Fibroblast of lung (primary cell): ENCODE measurements around the gene IFT57. TPM values are rescaled to one million over a fixed set of nuclear protein-coding genes. Genes with fewer than 3 reads are reported as not detected.

Experiments used
- DNase-seq, 2 donors: peaks; one replicate each; pipeline versions ENCODE4 v3.0.0 to v3.0.0-alpha.2; 2010; ENCODE audit warnings: low read depth in 2 of 2
- H2AFZ ChIP-seq: 2 replicates; pipeline ENCODE4 v1.5.1; 2012; ENCODE audit warnings: low read length, control low read depth, inconsistent platforms
- H3K27ac ChIP-seq: 2 replicates; pipeline ENCODE4 v1.5.1; 2011; ENCODE audit warnings: low read length, control low read depth; ENCODE audit not compliant: insufficient read depth
- H3K27me3 ChIP-seq: 2 replicates; pipeline ENCODE4 v1.5.1; 2011; ENCODE audit warnings: mild to moderate bottlenecking, low read length; ENCODE audit not compliant: control insufficient read depth, insufficient read depth
- H3K36me3 ChIP-seq: 2 replicates; pipeline ENCODE4 v1.5.1; 2011; ENCODE audit warnings: low read length; ENCODE audit not compliant: control insufficient read depth, insufficient read depth
- H3K4me1 ChIP-seq: 2 replicates; pipeline ENCODE4 v1.5.1; 2011; ENCODE audit warnings: low read length; ENCODE audit not compliant: control insufficient read depth, insufficient read depth; ENCODE audit errors: extremely low read depth
- H3K4me2 ChIP-seq: 2 replicates; pipeline ENCODE4 v1.5.1; 2011; ENCODE audit warnings: low read length, control low read depth; ENCODE audit not compliant: insufficient read depth; ENCODE audit errors: extremely low read depth
- H3K4me3 ChIP-seq, 4 experiments: fragments of 200-600 bp in 1 of 4; sonication (generic) in 1 of 4; replicated peaks in 1 of 4; 2 replicates each; pipeline ENCODE4 v1.5.1; 2011 to 2016; ENCODE audit warnings: low read length in 4 of 4, low read depth in 3 of 4, mild to moderate bottlenecking in 3 of 4, control low read depth in 2 of 4, inconsistent platforms in 1 of 4, mixed read lengths in 1 of 4; ENCODE audit not compliant: insufficient read depth in 1 of 4; ENCODE audit errors: control extremely low read depth in 1 of 4
- H3K79me2 ChIP-seq: 2 replicates; pipeline ENCODE4 v1.5.1; 2012; ENCODE audit warnings: mild to moderate bottlenecking, low read length, inconsistent platforms; ENCODE audit not compliant: control insufficient read depth, insufficient read depth
- H3K9ac ChIP-seq: 2 replicates; pipeline ENCODE4 v1.5.1; 2011; ENCODE audit warnings: mild to moderate bottlenecking, low read length, control low read depth; ENCODE audit not compliant: insufficient read depth
- H3K9me3 ChIP-seq: 2 replicates; pipeline ENCODE4 v1.5.1; 2012; ENCODE audit warnings: low read depth, low read length; ENCODE audit not compliant: control insufficient read depth, insufficient read depth
- H4K20me1 ChIP-seq: 2 replicates; pipeline ENCODE4 v1.5.1; 2011; ENCODE audit warnings: low read length; ENCODE audit not compliant: control insufficient read depth, insufficient read depth; ENCODE audit errors: extremely low read depth
- CTCF ChIP-seq, 2 donors: IDR thresholded peaks in 1 of 2; conservative IDR thresholded peaks in 1 of 2; 1 replicate in 1 of 2; 2 replicates in 1 of 2; pipeline ENCODE4 v1.5.1; 2011 to 2012; ENCODE audit warnings: low read length in 2 of 2, control low read depth in 1 of 2, inconsistent platforms in 1 of 2, low read depth in 1 of 2, mild to moderate bottlenecking in 1 of 2
- EZH2 ChIP-seq: IDR thresholded peaks from 2 replicates; pipeline ENCODE4 v1.5.1; 2012; ENCODE audit warnings: low read length, control low read depth, mild to moderate bottlenecking; ENCODE audit errors: missing control alignments
- polyA plus RNA-seq, 2 donors: library from polyadenylated mRNA; depleted of rRNA in 1 of 2; stranded (reverse) in 1 of 2; unstranded in 1 of 2; fragments of >200 nt; gene quantifications; 2 replicates each; pipeline ENCODE4 v1.2.1, GENCODE V29; 2011 to 2012; ENCODE audit warnings: missing spikeins in 1 of 2
- total RNA-seq: library from RNA; depleted of rRNA; stranded (reverse); fragments of >200 nt; gene quantifications from 2 replicates; pipeline ENCODE4 v1.2.1, GENCODE V29; 2014

IFT57 gene
- total and polyA plus RNA-seq, 2 donors (not counting 1 experiment from before 2014, with no cell fraction given): 55.5 to 60.3 TPM

GRCh38 chr3:108152274-108152673 lies 70.0 kb downstream of the IFT57 start:
- Histone ChIP-seq H3K36me3 (no peaks in the 10 kb centered on the region), H3K4me2 (no peak overlapping the region), H3K4me1 (peaks cover 2% of the 10 kb centered on the region), H3K9ac (no peak overlapping the region), H3K9me3 (no peaks in the 10 kb centered on the region), H4K20me1 (no peaks in the 10 kb centered on the region), H3K4me3 (no peak overlapping the region), H3K27me3 (no peaks in the 10 kb centered on the region), H2AFZ (no peak overlapping the region), H3K79me2 (no peaks in the 10 kb centered on the region), H3K27ac (no peak overlapping the region)
- no peak for TF ChIP-seq EZH2
- TF ChIP-seq CTCF (conservative IDR thresholded peaks at IDR 0.05 in 1 of 2, IDR thresholded peaks at IDR 0.05 in 1 of 2; ENCODE audit: low read depth in 1 of 2, low read length in 2 of 2): no peak
- no peak for DNase-seq

GRCh38 chr3:108150200-108150599 lies 72.0 kb downstream of the IFT57 start:
- H3K27ac ChIP-seq: no peak overlapping the region
- no peaks in the 10 kb centered on the region for H3K79me2 ChIP-seq
- no peak overlapping the region for H3K4me2 ChIP-seq
- no peaks in the 10 kb centered on the region for H3K9me3 ChIP-seq
- peaks cover 2% of the 10 kb centered on the region for H3K4me1 ChIP-seq
- no peak overlapping the region for H3K9ac ChIP-seq
- H4K20me1 ChIP-seq: no peaks in the 10 kb centered on the region
- H3K36me3 ChIP-seq: no peaks in the 10 kb centered on the region
- DNase-seq: no peak
- H3K4me3 ChIP-seq: no peak overlapping the region
- no peaks in the 10 kb centered on the region for H3K27me3 ChIP-seq
- H2AFZ ChIP-seq: no peak overlapping the region
- no peak for TF ChIP-seq CTCF (conservative IDR thresholded peaks at IDR 0.05 in 1 of 2, IDR thresholded peaks at IDR 0.05 in 1 of 2; ENCODE audit: low read depth in 1 of 2, low read length in 2 of 2)

GRCh38 chr3:108146139-108146538 lies 76.1 kb downstream of the IFT57 start:
- H4K20me1 ChIP-seq: no peaks in the 10 kb centered on the region
- TF ChIP-seq CTCF (conservative IDR thresholded peaks at IDR 0.05 in 1 of 2, IDR thresholded peaks at IDR 0.05 in 1 of 2; ENCODE audit: low read depth in 1 of 2, low read length in 2 of 2) (no peak), EZH2 (no peak)
- no peaks in the 10 kb centered on the region for H3K27me3 ChIP-seq
- H3K36me3 ChIP-seq: no peaks in the 10 kb centered on the region
- no peak overlapping the region for H2AFZ ChIP-seq
- H3K79me2 ChIP-seq: no peaks in the 10 kb centered on the region
- H3K4me2 ChIP-seq: no peak overlapping the region
- H3K9ac ChIP-seq: no peak overlapping the region
- H3K9me3 ChIP-seq: no peaks in the 10 kb centered on the region
- no peak for DNase-seq
- H3K4me1 ChIP-seq: no peaks in the 10 kb centered on the region
- no peak overlapping the region for H3K4me3 ChIP-seq
- H3K27ac ChIP-seq: no peak overlapping the region
